D721Med (cell line): Measurements from ENCODE around the gene RPL7A.
"Not testable (repeated sequence)": the region's sequence is repeated elsewhere in the genome, so short reads cannot be mapped to it uniquely, and the experiment has no call there.

Experiments
- DNase-seq: peaks from one replicate; pipeline ENCODE4 v3.0.0; 2011; ENCODE audit warnings: low spot score; ENCODE audit not compliant: insufficient read length
- FAIRE-seq: peaks from 2 replicates; lab custom pipeline; 2011; peaks lifted over from hg19 to GRCh38; lab: Jason Lieb, UNC
- TF ChIP-seq, protein P1 (sequence below): IDR thresholded peaks from 2 replicates; pipeline ENCODE4 v1.5.1; 2012; ENCODE audit warnings: mild to moderate bottlenecking, control low read depth; ENCODE audit not compliant: insufficient read depth; ENCODE audit errors: missing control alignments

The RPL7A gene

DNA sequence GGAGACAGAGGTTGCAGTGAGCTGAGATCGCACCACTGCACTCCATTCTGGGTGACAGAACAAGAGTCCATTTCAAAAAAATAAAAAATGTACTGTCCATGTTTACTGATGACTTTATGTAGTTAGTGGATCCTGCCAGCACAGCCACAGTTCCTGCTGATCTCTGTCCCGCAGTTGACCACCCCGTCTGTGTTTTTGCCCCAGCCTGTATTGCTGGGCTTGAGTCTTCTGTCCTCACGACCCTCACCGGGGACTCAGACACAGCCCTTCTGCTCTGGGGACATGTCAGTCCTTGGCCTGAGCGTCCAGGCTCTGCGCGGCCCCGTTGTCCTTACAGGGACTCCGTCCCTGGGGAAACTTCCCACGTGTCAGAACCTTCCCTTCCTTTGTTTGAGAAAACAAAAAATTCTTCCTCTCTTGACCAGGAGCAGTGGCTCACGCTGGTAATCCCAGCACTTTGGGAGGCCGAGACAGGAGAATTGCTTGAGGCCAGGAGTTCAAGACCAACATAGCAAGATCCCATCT, 26.5 kb upstream of the RPL7A start:
- FAIRE-seq (no peak), DNase-seq (no peak)
- TF ChIP-seq, protein P1, sequence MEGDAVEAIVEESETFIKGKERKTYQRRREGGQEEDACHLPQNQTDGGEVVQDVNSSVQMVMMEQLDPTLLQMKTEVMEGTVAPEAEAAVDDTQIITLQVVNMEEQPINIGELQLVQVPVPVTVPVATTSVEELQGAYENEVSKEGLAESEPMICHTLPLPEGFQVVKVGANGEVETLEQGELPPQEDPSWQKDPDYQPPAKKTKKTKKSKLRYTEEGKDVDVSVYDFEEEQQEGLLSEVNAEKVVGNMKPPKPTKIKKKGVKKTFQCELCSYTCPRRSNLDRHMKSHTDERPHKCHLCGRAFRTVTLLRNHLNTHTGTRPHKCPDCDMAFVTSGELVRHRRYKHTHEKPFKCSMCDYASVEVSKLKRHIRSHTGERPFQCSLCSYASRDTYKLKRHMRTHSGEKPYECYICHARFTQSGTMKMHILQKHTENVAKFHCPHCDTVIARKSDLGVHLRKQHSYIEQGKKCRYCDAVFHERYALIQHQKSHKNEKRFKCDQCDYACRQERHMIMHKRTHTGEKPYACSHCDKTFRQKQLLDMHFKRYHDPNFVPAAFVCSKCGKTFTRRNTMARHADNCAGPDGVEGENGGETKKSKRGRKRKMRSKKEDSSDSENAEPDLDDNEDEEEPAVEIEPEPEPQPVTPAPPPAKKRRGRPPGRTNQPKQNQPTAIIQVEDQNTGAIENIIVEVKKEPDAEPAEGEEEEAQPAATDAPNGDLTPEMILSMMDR: no peak

DNA sequence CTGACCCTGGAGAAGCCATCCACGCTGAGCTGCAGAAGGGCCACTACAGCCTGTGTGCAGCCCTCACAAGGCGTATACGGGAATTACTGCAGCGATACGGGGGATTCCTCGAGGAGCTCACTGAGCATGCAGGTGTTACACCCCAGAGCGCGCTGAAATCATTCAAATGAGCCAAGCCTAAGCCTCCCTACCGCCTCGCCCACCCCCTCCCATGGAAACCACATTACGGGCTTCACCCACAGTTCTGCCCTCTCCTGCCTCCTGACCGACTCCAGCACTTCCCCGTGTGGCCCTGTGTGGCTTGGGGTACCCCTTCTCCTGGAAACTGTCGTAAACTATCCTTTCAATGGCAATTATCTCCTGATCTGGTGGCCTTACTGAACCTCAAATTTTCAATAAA, 25.3 kb upstream of the RPL7A start:
- TF ChIP-seq, protein P1: no peak
- no peak for FAIRE-seq

DNA sequence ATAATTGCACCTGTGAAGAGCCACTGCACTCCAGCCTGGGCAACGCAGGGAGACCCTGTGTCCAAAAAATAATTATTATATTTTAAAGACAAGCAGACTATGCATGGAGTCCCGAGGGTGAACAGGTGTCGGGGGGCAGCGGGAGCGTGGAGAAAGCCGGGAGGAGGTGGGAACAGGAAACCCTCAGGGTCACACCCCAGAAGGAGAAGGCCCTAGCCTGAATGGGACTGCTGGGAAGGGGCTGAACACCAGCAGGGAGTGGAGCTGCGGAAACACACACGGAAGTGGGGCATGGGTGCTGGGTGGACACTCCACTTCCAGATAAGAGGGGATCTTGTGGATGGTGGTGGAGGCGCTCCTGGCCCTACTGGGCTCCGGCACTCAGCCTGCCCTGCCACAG, 24.8 kb upstream of the RPL7A start:
- DNase-seq (no peak), FAIRE-seq (no peak)
- TF ChIP-seq, protein P1: no peak

More for the DNA sequence above, 25.3 kb upstream of the RPL7A start:
- no peak for DNase-seq

DNA sequence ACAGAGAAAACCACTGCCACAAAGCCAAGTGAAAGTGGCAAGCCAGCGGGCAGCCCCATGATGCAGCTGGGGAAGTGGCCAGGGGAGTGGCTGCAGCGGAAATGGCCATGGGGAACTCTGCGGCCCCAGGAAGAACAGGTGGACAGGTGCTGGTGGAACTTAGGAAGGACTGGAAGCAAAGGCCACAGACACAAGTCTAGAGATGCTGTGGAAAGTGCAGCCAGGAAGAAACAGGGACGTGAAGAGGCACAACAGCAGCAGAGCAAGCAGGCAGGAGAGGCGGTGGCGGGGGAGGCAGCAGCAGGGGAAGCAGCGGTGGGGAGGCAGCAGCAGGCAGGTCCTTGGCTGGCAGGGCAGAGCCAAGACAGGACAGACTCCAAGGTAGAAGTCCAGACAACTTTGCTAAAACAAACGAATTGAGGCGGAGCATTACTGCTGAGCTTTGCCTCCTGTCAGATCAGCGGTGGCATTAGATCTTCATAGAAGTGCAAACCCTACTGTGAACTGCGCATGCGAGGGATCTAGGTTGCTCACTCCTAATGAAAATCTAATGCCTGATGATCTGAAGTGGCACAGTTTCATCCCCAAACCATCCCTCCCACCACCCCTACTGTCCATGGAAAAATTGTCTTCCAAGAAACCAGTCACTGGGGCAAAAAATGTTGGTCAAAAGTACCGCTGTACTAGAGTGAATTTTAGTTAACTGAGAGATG, 23.9 kb upstream of the RPL7A start:
- TF ChIP-seq, protein P1: no peak
- DNase-seq (no peak), FAIRE-seq (no peak)

DNA sequence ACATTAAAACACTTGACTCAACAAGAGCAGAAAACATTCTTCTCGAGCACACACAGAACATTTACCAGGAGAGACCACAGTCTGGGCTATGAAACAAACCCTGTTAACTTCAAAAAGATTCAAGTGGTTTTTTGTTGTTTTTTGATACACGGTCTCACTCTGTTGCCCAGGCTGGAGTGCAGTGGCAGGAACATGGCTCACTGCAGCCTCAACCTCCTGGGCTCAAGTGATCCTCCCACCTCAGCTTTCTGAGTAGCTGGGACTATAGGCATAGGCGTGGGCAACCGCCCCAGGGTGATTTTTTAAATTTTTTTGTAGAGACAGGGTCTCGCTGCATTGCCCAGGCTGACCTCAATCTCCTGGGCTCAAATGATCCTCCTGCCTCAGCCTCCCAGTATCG, 21.0 kb upstream of the RPL7A start:
- not testable (repeated sequence) for FAIRE-seq, DNase-seq

DNA sequence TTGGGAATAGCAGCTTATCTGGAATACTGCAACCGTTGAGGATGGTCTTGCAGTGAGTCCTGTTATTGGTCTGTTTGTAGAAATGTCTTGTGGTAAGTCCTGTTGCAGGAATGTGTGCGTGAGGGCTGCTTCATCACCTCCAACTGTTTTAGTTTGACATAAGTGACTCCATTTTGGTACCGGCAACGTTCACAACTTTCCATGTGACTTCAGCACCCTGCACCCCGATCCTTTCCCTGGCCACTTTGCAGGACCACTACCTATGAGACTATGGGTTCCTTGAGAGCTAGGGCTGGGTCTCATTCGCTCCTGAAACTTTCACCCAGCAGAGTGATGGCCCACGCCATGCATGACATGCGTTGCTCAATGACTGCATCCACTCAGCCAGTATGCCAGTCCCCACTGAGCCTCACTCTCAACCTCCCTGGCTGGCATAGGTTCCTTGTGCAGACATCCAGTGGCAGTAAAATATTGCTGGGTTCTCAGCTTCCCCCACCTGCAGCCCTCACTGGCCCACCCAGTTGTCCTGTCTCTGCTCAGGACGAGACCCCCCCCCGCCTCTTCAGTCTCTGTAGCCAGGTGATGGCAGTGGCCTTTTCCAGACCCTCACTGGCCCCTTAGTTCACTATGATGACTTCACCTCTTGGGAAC, 20.1 kb upstream of the RPL7A start:
- FAIRE-seq (no peak), DNase-seq (no peak)
- TF ChIP-seq, protein P1: no peak

DNA sequence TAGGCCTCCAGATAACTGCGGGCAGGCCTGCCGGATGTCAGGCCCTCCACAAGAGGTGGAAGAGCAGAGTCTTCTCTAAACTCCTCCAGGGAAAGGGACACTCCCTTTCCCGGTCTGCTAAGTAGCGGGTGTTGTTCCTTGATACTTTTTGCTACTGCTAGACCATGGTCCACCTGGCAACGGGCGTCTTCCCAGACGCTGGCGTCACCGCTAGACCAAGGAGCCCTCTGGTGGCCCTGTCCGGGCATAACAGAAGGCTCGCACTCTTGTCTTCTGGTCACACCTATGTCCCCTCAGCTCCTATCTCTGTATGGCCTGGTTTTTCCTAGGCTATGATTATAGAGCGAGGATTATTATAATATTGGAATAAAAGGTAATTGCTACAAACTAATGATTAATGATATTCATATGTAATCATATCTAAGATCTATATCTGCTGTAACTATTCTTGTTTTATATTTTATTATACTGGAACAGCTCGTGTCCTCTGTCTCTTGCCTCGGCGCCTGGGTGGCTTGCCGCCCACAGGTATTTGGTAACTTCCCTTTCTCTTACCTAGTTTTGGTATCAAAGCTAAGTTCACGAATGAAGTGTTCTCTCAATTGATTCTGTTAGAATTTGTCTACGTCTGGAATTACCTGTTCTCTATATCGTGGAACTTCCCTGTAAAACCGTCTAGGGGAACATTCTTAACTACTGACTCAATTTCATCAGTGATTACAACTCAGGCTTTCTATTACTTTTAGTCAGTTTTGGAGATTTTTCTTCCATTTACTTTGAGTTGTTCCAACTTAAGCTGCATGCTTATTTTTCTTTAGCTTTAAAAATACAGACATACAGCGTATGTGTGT, 18.5 kb upstream of the RPL7A start:
- not testable (repeated sequence) for FAIRE-seq

More for the DNA sequence above, 18.5 kb upstream of the RPL7A start:
- TF ChIP-seq, protein P1: peak; percentile 38
- not testable (repeated sequence) for DNase-seq
